Iris pigment epithelial cell (primary cell): ENCODE measurements around the gene BIRC3.
A peak's percentile ranks its signal among the peaks of the same experiment; 100 is the strongest.
"Not testable (repeated sequence)": the region's sequence is repeated elsewhere in the genome, so short reads cannot be mapped to it uniquely, and the experiment has no call there.

ENCODE experiments used
- DNase-seq: peaks from one replicate; pipeline ENCODE4 v3.0.0-alpha.2; 2011; ENCODE audit warnings: low read depth

BIRC3 gene

DNA sequence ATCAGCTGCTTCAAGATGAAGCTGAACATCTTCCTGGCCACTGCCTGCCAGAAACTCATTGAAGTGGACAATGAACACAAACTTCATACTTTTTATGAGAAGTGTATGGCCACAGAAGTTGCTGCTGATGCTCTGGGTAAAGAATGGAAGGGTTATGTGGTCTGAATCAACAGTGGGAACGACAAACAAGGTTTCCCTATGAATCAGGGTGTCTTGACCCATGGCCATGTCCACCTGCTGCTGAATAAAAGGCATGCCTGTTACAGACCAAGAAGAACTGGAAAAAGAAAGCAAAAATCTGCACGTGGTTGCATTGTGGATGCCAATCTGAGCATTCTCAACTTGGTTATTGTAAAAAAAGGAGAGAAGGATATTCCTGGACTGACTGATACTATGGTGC, 22.2 kb upstream of the BIRC3 start:
- DNase-seq: no peak

- DNase-seq: not testable (repeated sequence)
Measured at GRCh38 chr11:102296757-102297156, 20.5 kb upstream of the BIRC3 start.

DNA sequence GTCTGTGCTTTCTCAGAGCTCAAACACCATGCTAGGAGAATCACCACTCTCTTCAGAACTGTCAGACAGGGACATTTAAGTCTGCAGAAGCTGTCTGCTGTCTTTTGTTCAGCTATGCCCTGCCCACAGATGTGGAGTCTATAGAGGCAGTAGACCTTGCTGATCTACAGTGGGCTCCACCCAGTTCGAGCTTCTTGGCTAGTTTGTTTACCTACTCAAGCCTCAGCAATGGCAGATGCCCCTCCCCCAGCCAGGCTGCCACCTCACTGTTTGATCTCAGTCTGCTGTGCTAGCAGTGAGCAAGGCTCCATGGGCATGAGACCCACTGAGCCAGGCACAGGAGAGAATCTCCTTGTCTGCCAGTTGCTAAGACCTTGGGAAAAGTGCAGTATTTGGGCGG, 16.4 kb upstream of the BIRC3 start:
- not testable (repeated sequence) for DNase-seq

- DNase-seq: no peak
Measured at GRCh38 chr11:102302241-102302640, 15.0 kb upstream of the BIRC3 start.

DNA sequence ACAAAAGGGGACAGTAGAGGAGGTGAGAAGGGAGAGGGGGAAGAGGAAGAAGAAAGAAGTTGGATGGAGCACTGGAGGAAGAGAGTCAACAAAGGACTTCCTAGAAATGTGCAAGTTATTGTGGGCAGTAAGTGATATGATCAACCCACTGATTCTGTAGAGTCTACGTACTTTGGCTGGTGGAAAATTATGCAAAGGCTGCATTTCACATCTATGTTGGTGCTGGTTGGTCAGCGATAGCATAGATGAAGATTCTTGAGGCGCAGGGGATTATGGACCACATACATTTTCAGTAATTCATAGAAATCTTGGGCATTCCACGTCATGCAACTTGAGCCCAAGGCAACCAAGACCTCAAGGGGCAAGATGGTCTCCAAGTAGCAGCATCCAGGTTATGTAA, 12.6 kb upstream of the BIRC3 start:
- DNase-seq: no peak

DNA sequence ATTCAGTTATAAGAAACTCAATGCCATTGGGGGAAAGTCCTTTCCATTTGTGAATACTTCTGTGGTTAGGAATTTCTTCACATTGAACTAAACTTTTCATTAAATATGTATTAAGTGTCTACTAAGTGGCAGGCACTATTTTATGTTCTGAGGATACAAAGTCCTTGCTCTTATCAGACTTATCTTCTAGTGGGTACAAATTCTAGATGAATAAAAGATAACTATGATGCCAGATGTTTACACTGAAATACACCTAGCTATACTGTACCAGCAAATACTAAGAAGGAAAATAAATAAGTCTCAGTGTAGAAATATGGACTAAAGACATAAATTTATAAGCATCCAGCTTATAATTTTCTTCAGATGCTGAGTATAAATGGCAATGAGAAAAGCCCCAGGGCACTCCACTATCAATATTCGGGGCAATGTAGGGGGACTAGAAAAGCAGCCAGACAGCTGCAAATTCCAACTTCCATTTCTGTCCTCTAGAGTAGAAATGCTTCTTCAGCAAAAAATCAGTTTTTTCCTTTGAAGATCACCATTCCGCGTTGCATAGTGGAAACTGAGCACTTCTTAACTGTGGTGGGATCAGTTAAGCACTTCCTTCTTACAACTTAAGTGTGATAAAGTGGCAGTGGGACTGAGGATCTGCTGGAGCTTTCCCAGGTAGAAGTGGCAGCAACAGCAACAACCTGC, 11.8 kb upstream of the BIRC3 start:
- DNase-seq: no peak

DNA sequence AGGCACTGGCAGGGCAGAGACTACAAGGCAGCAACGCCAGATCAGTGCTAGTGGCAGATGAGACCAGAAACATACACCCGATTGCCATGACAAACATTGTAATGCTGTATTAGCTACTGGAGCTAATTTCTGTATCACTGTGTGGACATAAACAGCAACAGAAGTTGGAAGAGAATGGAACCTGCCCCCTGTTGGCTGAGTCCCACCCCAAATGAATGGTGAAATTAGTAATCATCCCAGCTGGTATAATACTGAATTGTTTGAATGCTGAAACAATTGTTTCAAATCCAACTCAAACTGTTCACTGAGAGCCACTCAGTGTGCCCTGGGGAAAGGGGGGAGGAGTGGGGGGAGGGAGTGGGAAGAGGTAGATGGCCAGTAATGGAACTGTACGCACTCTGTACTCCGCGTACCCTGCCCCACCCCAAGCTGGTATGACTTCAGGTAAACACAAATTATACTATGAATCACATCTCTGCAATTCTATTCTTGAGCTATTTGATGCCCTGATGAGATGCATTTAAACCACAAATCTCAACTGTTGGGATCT, 11.2 kb upstream of the BIRC3 start:
- DNase-seq: no peak

- DNase-seq: no peak
Measured at GRCh38 chr11:102306817-102307726, 10.2 kb upstream of the BIRC3 start.

GRCh38 chr11:102307727-102308038, 9.6 kb upstream of the BIRC3 start:
- DNase-seq: no peak

GRCh38 chr11:102309621-102310541, 7.4 kb upstream of the BIRC3 start:
- no peak for DNase-seq

DNA sequence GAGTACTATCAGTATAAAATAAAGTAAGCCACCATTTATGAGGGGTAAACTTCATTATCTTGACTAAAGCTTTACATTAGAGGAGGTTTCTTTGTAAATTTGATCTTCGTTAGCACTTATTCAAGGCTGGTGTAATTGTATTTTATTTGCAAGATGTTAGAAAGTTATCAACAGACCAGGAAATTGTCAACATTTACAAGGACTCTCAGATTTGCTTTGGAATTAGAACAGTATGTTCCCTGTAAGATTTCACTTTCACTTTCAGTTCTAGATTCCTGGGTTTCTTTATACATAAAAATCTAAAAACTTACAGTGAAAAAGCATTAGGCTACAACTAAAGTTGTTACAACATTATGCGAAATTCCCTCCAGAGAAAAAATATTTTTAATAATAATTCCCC, 4.6 kb upstream of the BIRC3 start:
- DNase-seq: peak; percentile 60

GRCh38 chr11:102313238-102313940, 3.9 kb upstream of the BIRC3 start:
- no peak for DNase-seq

DNA sequence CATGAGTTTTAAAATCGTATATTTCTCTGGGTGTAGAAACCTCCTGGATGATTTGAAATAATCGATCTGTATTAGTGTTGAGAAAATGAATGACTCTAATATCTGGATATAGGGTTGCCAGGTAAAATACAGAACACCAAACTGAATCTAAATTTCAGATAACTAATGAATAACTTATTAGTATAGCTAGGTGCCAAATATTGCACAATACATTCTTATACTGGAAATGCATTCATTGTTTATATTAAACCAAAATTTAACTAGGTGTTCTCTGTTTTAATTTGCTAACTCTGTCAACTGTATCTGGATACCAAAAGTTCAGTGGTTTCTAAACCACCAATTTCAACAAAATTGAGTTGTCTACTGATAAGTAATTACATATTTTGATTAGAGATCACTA, 2.5 kb upstream of the BIRC3 start:
- DNase-seq: no peak

DNA sequence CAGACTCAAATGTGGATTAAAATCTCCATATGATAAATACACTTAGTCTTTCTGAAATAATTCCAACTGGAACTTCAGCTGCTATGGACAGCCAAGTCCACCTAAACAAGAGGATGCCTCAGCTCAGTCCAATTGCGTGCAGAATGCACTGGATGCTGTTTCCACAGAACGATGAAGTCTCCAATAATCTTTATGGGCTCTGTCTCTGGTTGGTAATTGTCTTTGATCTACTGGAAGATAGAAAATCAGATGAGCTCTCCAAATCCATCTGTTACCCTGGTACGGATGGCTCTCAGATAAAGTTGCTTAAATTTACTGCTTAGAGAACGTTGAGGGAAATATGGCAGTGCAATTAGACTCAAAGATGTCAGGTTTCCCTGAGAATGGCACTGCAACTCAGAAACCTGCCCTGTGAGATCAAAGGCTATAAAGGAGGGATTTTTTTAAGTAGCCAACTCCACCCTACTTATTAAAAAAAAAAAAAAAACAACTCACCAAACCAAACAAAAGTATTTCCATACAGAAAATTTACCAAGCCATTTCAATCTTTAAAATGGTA, 859 bp upstream of the BIRC3 start:
- no peak for DNase-seq

DNA sequence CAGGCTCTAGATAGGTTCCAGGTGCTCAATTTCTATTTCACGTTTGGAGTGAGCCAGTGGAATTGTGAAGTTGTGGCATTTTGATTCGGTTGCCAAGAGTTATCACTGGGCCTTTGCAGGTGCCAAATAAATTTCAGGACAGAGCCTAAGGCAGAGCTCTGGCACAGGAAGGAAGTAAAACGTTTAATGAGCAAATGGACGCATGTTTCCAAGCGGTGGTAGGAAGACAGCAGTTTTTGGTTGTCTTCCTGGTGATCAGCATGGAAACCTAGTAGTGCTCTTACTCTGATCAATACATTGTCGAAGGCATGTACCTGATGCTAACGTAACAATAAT, 452 bp downstream of the BIRC3 start:
- DNase-seq: no peak

DNA sequence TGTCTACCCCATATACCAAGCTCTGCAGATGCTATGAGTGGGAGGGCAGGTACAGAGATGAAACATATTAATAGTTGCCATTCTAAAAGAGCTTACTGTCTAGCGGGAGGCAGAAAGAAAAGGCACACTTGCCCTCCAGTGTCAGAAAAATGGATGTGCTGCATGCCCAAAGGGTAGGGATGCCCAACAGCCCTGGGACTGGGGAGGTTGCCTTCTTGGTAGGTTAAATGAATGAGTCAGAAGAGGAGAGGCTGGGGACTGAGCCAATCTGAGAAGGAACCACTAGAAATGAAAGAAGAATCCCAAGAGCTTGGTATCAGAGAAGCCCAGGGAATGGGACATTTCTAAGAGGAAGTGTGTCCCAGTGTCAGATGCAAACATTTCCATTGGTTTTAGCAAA, 1.2 kb downstream of the BIRC3 start:
- DNase-seq: peak; percentile 37

GRCh38 chr11:102319544-102319943, 2.3 kb downstream of the BIRC3 start:
- no peak for DNase-seq

- no peak for DNase-seq
Measured at GRCh38 chr11:102320188-102320587, 2.9 kb downstream of the BIRC3 start.

DNA sequence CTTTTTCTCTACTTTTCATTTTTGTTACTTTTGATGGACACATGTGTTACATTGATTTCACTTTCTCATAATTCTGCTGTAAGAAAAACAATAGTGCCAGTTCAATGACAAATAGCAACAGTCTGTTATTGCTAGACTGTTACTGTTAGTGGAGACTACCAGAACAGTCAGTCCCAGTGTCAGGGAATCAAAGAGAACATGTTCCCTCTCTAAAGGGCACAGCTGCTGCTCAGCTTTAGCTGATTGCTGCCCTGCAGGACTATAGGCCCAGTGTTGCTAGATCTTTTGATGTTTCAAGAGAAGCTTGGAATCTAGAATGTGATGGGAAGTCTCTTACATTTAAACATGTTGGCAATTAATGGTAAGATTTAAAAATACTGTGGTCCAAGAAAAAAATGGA, 3.4 kb downstream of the BIRC3 start:
- DNase-seq: no peak

- no peak for DNase-seq
Measured at GRCh38 chr11:102322560-102322959, 5.3 kb downstream of the BIRC3 start.

DNA sequence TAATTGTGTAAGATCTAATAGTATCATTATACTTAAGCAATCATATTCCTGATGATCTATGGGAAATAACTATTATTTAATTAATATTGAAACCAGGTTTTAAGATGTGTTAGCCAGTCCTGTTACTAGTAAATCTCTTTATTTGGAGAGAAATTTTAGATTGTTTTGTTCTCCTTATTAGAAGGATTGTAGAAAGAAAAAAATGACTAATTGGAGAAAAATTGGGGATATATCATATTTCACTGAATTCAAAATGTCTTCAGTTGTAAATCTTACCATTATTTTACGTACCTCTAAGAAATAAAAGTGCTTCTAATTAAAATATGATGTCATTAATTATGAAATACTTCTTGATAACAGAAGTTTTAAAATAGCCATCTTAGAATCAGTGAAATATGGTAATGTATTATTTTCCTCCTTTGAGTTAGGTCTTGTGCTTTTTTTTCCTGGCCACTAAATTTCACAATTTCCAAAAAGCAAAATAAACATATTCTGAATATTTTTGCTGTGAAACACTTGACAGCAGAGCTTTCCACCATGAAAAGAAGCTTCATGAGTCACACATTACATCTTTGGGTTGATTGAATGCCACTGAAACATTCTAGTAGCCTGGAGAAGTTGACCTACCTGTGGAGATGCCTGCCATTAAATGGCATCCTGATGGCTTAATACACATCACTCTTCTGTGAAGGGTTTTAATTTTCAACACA, 6.4 kb downstream of the BIRC3 start:
- peak; percentile 85 for DNase-seq
